Nephron (organoid): Measurements from ENCODE around the gene CAMKK1.

Experiments
- H3K27ac Mint-ChIP-seq, 3 experiments: 2 replicates each; pipeline ENCODE4 v1.8.0; 2020; ENCODE audit warnings: mixed read lengths in 3 of 3, mild to moderate bottlenecking in 2 of 3, moderate library complexity in 1 of 3
- H3K27me3 Mint-ChIP-seq: 2 replicates; pipeline ENCODE4 v1.8.0; 2021; ENCODE audit warnings: low read depth, mild to moderate bottlenecking, moderate library complexity, mixed read lengths
- H3K36me3 Mint-ChIP-seq: 2 replicates; pipeline ENCODE4 v1.8.0; 2020; ENCODE audit warnings: low read depth, mixed read lengths
- H3K4me1 Mint-ChIP-seq: 2 replicates; pipeline ENCODE4 v1.8.0; 2020; ENCODE audit warnings: mixed read lengths
- H3K4me3 Mint-ChIP-seq, 3 experiments: 2 replicates each; pipeline ENCODE4 v1.8.0; 2020; ENCODE audit warnings: mild to moderate bottlenecking in 3 of 3, mixed read lengths in 3 of 3, moderate library complexity in 2 of 3
- H3K9me3 Mint-ChIP-seq: 2 replicates; pipeline ENCODE4 v1.8.0; 2020; ENCODE audit warnings: mixed read lengths
- TF ChIP-seq, protein P1 (sequence below), 3 experiments: fragments of 200-600 bp; sonication (generic); IDR thresholded peaks; one replicate each; pipeline ENCODE4 v1.5.0; 2021; ENCODE audit warnings: antibody characterized with exemption in 3 of 3; ENCODE audit not compliant: unreplicated experiment in 3 of 3

The CAMKK1 gene

DNA sequence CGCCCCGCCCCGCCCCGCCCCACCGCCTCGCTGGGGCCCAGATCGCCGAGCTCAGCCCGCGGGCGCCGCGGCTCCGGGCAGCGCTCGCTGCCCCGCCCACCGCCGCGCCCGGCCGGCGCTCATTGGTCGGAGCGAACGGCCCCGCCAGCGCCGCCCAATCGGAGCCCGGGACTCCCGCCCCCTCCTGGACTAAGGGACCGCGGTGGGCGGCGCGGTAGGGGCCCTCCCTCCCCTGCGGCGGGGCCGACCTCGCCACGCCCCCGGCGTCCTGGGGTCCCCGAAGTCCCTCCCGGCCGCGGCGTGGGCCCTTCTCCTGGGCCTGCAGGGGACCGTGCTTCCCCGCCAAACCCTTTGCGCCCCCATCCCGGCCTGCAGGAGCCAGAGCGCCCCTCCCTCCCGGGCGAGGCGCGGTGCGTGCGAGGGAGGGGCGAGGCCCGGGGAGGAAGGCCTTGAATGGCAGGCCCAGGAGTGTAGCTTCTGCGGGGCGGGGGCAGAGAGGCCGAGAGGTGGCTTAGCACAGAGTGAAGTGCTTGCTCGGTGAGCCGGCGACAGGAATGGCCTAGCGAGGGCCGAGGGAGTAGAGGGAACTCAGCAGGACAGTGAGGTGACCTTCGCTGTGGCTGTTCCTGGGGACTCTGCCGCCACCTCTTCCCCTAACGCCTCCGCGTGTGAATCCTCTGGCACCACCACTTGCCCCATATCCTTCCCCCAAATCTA lies at the start of gene CAMKK1:
TSS of gene CAMKK1 (minus strand) at position 51 of the 717 bp plus-strand sequence. CDS start 7,366 bp downstream, outside the sequence.
- TF ChIP-seq, protein P1, sequence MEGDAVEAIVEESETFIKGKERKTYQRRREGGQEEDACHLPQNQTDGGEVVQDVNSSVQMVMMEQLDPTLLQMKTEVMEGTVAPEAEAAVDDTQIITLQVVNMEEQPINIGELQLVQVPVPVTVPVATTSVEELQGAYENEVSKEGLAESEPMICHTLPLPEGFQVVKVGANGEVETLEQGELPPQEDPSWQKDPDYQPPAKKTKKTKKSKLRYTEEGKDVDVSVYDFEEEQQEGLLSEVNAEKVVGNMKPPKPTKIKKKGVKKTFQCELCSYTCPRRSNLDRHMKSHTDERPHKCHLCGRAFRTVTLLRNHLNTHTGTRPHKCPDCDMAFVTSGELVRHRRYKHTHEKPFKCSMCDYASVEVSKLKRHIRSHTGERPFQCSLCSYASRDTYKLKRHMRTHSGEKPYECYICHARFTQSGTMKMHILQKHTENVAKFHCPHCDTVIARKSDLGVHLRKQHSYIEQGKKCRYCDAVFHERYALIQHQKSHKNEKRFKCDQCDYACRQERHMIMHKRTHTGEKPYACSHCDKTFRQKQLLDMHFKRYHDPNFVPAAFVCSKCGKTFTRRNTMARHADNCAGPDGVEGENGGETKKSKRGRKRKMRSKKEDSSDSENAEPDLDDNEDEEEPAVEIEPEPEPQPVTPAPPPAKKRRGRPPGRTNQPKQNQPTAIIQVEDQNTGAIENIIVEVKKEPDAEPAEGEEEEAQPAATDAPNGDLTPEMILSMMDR (IDR thresholded peaks at IDR 0.05; ENCODE audit: unreplicated experiment in 3 of 3) = no peak
- H3K27me3 Mint-ChIP-seq = peaks cover 7% of the 10 kb centered on the region
- no peaks in the 10 kb centered on the region for H3K36me3 Mint-ChIP-seq
- peak within 1 kb of the TSS; percentile 82 to 87 (median 83) for H3K4me3 Mint-ChIP-seq
- H3K9me3 Mint-ChIP-seq = no peaks in the 10 kb centered on the region
- H3K27ac Mint-ChIP-seq = peak within 1 kb of the TSS; percentile 45 to 87 (median 75)
- peaks cover 59% of the 10 kb centered on the region for H3K4me1 Mint-ChIP-seq

DNA sequence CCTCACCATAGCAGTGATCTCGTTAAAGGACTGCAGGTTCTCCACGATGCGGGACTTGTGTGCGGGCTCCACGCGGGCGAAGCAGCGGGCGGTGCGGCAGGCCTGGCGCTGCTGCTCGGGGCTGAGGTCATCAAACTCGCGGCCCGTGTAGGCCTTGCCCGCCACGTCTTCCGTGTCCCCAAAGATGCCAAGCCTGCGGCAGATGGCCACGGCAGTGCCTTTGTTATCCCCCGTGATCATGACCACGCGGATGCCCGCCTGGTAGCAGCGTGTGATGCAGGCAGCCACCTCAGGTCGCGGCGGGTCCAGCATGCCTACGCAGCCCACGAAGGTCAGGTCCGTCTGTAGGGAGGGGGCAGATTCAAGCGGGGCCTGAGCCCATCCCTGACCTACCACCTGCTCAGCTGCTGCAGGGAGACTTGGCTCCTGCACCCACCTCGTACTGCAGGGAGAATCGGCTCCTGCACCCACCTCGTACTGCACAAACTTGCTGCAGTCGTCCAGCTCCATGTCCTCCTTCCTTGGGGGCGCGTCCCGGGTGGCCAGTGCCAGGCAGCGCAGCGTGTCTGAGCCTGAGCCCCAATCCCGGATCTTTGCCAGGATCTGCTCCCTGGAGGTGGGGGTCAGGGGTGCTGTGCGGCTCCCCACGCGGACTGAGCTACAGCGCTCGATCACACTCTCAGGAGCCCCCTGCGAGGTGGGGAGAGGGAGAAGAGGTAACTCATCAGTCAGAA lies 48.3 kb upstream of the CAMKK1 start:
- peaks cover 7% of the 10 kb centered on the region for H3K4me1 Mint-ChIP-seq
- H3K4me3 Mint-ChIP-seq = no peak overlapping the region

DNA sequence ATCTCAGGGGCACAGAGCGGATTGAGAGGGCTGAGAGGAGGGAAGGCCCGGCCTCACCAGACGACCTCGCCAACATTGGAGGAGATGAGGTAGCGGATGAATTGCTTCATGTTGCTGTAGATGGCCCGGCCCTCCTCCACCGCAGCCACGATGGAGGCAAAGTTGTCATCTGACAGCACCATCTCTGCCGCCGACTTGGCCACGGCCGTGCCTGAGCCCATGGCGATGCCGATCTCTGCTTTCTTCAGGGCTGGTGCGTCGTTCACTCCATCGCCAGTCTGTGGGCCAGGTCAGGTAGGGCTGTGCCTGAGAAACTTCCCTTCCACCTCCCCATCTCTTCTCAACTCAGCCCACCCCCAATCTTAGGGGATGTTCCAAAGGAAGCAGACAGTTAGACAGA lies 44.5 kb upstream of the CAMKK1 start:
- H3K27me3 Mint-ChIP-seq = peaks cover 8% of the 10 kb centered on the region
- TF ChIP-seq, protein P1 (IDR thresholded peaks at IDR 0.05; ENCODE audit: unreplicated experiment in 3 of 3) = no peak
- no peak overlapping the region for H3K4me3 Mint-ChIP-seq
- H3K27ac Mint-ChIP-seq = no peak overlapping the region
- H3K9me3 Mint-ChIP-seq = no peaks in the 10 kb centered on the region
- no peaks in the 10 kb centered on the region for H3K36me3 Mint-ChIP-seq
- no peaks in the 10 kb centered on the region for H3K4me1 Mint-ChIP-seq

More for the DNA sequence above, 48.3 kb upstream of the CAMKK1 start:
- Mint-ChIP-seq H3K36me3 (no peaks in the 10 kb centered on the region), H3K27ac (no peak overlapping the region), H3K9me3 (no peaks in the 10 kb centered on the region), H3K27me3 (peaks cover 15% of the 10 kb centered on the region)
- TF ChIP-seq, protein P1 (IDR thresholded peaks at IDR 0.05; ENCODE audit: unreplicated experiment in 3 of 3) = no peak

DNA sequence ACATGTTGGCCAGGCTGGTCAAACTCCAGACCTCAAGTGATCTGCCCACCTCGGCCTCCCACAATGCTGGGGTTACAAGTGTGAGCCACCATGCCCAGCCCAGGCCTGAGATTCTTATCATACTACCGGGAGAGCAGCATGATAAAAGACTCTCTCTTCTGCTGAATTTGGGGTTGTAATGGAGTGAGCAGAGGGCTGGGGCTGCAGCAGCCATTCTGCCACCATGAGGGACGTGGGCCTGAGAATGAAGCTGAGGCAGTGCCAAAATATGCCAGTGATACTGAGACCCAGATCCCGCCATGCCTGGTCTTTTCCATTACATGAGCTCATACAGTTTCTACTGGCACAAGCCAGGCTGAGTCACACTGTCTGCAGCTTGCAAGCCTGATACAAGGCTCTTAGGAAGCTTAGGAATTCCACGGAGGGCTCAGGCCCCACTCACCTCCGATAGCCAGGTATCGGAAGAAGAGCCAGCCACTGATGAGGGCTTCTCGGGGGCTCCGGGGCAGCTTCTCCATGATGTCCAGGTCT lies 43.0 kb upstream of the CAMKK1 start:
- H3K4me1 Mint-ChIP-seq = no peaks in the 10 kb centered on the region
- H3K27ac Mint-ChIP-seq = no peak overlapping the region
- TF ChIP-seq, protein P1 (IDR thresholded peaks at IDR 0.05; ENCODE audit: unreplicated experiment in 3 of 3) = no peak
- H3K36me3 Mint-ChIP-seq = no peaks in the 10 kb centered on the region
- H3K27me3 Mint-ChIP-seq = peaks cover 8% of the 10 kb centered on the region
- no peaks in the 10 kb centered on the region for H3K9me3 Mint-ChIP-seq
- no peak overlapping the region for H3K4me3 Mint-ChIP-seq

DNA sequence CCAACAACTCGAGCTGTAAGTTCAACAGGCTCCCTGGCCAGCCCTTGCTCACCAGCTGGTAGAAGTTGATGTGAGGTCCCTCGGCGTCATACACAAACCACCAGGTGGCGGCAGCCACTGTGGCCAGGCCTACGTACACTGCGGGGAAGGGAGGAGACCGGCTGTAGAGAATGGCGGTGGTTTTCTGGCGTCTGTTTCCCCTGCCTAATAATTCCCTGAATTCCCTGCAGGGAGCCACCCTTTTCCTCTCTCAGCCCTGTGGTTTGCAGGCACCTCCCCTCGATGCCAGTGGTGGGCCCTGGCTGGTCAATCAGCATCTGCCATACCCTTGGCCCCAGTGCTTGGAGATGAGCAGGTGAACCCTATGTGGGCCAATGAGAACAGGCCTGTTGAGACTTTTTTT lies 42.3 kb upstream of the CAMKK1 start:
- TF ChIP-seq, protein P1 (IDR thresholded peaks at IDR 0.05; ENCODE audit: unreplicated experiment in 3 of 3) = peak; percentile 57 to 69 (median 58)
- H3K36me3 Mint-ChIP-seq = no peaks in the 10 kb centered on the region
- no peaks in the 10 kb centered on the region for H3K9me3 Mint-ChIP-seq
- H3K27ac Mint-ChIP-seq = no peak overlapping the region
- no peaks in the 10 kb centered on the region for H3K4me1 Mint-ChIP-seq
- peaks cover 8% of the 10 kb centered on the region for H3K27me3 Mint-ChIP-seq
- H3K4me3 Mint-ChIP-seq = no peak overlapping the region
